Osteocyte (in vitro differentiated cells): ENCODE data around the gene PLK5. TPM values are rescaled to one million over a fixed set of nuclear protein-coding genes. Genes with fewer than 3 reads are reported as not detected.
"Not testable (repeated sequence)": the region's sequence is repeated elsewhere in the genome, so short reads cannot be mapped to it uniquely, and the experiment has no call there.

Experiments
- DNase-seq: peaks from one replicate; pipeline ENCODE4 v3.0.0; 2021; ENCODE audit warnings: mixed read lengths; ENCODE audit not compliant: unreplicated experiment; ENCODE audit errors: extremely low spot score
- H3K27ac Mint-ChIP-seq: one replicate; pipeline ENCODE4 v1.8.0; 2021; ENCODE audit warnings: mild to moderate bottlenecking, mixed read lengths; ENCODE audit not compliant: unreplicated experiment
- H3K27me3 Mint-ChIP-seq: one replicate; pipeline ENCODE4 v1.8.0; 2021; ENCODE audit warnings: mixed read lengths; ENCODE audit not compliant: unreplicated experiment
- H3K36me3 Mint-ChIP-seq: one replicate; pipeline ENCODE4 v1.8.0; 2021; ENCODE audit warnings: mixed read lengths; ENCODE audit not compliant: unreplicated experiment
- H3K4me1 Mint-ChIP-seq: one replicate; pipeline ENCODE4 v1.8.0; 2021; ENCODE audit warnings: mixed read lengths; ENCODE audit not compliant: unreplicated experiment
- H3K4me3 Mint-ChIP-seq: one replicate; pipeline ENCODE4 v1.8.0; 2021; ENCODE audit warnings: mild to moderate bottlenecking, moderate library complexity, mixed read lengths; ENCODE audit not compliant: unreplicated experiment
- H3K9me3 Mint-ChIP-seq: one replicate; pipeline ENCODE4 v1.8.0; 2021; ENCODE audit warnings: mixed read lengths; ENCODE audit not compliant: unreplicated experiment
- CTCF ChIP-seq: fragments of 200-600 bp; sonication (generic); IDR thresholded peaks from 2 replicates; pipeline ENCODE4 v1.5.0; 2021; ENCODE audit warnings: antibody characterized with exemption, mild to moderate bottlenecking, moderate library complexity
- total RNA-seq: library from RNA; stranded (reverse); gene quantifications from 2 replicates; pipeline ENCODE4 v1.2.1, GENCODE V29; 2021

PLK5 gene
- total RNA-seq, 1 donor from 2014 or later, result 0.54 TPM

- no peak for TF ChIP-seq CTCF
- no peaks in the 10 kb centered on the region for H3K9me3 Mint-ChIP-seq
- peaks cover 3% of the 10 kb centered on the region for H3K27me3 Mint-ChIP-seq
- no peak overlapping the region for H3K4me3 Mint-ChIP-seq
- H3K4me1 Mint-ChIP-seq, result peaks cover 14% of the 10 kb centered on the region
- DNase-seq, result peak; percentile 80
- H3K27ac Mint-ChIP-seq, result no peak overlapping the region
- H3K36me3 Mint-ChIP-seq, result no peaks in the 10 kb centered on the region
These were observed 9.6 kb upstream of the PLK5 start for GRCh38 chr19:1514295-1514661.

GRCh38 chr19:1514986-1515721 is 8.7 kb upstream of the PLK5 start:
- DNase-seq, result peak; percentile 82
- Mint-ChIP-seq H3K4me3 (no peak overlapping the region), H3K4me1 (peaks cover 9% of the 10 kb centered on the region), H3K27ac (no peak overlapping the region), H3K9me3 (no peaks in the 10 kb centered on the region), H3K27me3 (peaks cover 3% of the 10 kb centered on the region), H3K36me3 (no peaks in the 10 kb centered on the region)
- no peak for TF ChIP-seq CTCF

- H3K4me1 Mint-ChIP-seq, result peaks cover 9% of the 10 kb centered on the region
- no peaks in the 10 kb centered on the region for H3K9me3 Mint-ChIP-seq
- DNase-seq, result no peak
- no peak for TF ChIP-seq CTCF
- H3K27ac Mint-ChIP-seq, result no peak overlapping the region
- no peaks in the 10 kb centered on the region for H3K36me3 Mint-ChIP-seq
- no peak overlapping the region for H3K4me3 Mint-ChIP-seq
- H3K27me3 Mint-ChIP-seq, result peaks cover 3% of the 10 kb centered on the region
These were observed 7.5 kb upstream of the PLK5 start for GRCh38 chr19:1516395-1516753.

- Mint-ChIP-seq H3K4me3 (no peak overlapping the region), H3K27ac (no peak overlapping the region), H3K27me3 (peaks cover 9% of the 10 kb centered on the region), H3K9me3 (no peaks in the 10 kb centered on the region), H3K4me1 (peaks cover 2% of the 10 kb centered on the region), H3K36me3 (no peaks in the 10 kb centered on the region)
- no peak for DNase-seq
- no peak for TF ChIP-seq CTCF
These were observed 5.4 kb upstream of the PLK5 start for GRCh38 chr19:1518471-1518870.

GRCh38 chr19:1519802-1520201 is 4.1 kb upstream of the PLK5 start:
- H3K36me3 Mint-ChIP-seq, H3K4me1 Mint-ChIP-seq, H3K9me3 Mint-ChIP-seq, H3K27ac Mint-ChIP-seq, H3K4me3 Mint-ChIP-seq, DNase-seq: not testable (repeated sequence)
- peaks cover 16% of the 10 kb centered on the region for H3K27me3 Mint-ChIP-seq
